ENCODE results near the gene SFXN5.

The SFXN5 gene

DNA sequence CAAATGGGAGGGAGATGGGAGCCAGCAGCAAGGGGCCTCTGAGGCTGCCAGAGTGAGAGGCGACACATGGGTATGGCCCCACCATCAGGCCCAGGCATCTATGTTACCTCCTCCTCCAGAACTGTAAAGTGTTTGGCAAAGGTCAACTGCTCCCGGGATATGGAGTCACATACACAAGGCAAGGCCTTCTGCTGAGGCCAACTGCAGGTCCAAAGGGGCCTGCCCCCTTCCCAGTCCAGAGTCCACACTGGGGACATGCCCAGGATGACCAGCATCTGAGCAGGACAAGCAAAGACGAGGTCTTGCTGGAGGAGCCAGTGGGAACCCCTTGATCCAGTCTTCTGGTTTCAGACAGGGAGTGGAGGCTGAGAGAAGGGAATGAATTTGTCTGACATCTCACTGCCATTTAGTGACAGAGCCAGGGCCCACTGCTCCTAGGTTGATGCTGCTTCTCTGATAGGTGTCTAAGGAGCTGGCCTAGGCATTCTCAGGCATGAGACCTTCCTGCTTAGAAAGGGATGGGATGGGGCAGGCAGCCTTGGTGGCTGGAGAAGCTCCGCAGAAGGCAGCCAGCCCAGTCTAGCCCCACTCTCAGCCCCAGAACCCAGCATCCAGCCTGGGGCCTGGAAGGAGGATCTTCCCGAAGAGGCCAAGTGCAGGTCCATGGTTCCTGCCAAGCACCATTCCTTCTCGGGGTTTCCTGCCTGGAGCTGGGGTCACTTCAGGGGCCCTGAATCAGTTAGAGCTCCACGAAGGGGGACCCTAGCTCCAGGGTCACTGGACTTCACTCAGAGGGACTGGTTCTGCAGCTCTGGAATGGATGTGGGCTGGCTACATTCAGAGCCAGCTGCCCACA lies 127.7 kb downstream of the SFXN5 start:
- no peak for DNase-seq (ENCODE audit: low read depth in 2 of 2)

- no peak for DNase-seq (ENCODE audit: low read depth in 2 of 2)
These were observed 128.6 kb downstream of the SFXN5 start for GRCh38 chr2:72942881-72943418.

- DNase-seq (ENCODE audit: low read depth in 2 of 2) = no peak
These were observed 129.2 kb downstream of the SFXN5 start for GRCh38 chr2:72942293-72942692.

DNA sequence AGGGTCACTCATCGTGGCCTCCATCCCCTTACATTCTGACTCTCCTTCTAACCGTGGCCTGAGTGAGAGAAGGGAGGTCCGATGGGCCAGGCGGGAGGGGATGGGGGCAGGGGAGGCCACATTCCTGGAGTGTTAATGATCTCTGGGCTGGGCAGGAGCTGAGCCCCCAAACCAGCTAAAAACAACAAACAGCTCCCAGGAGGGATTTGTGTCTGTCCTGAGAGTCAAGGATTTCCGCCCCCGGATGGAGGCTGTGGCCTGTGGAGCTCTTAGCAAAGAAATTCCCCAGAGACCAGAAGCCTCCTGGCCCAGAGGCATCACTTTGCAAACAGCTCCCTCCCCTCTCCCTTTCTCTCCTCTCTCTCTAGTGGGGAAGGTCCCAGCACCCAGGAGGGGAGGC lies 130.7 kb downstream of the SFXN5 start:
- no peak for DNase-seq (ENCODE audit: low read depth in 2 of 2)

GRCh38 chr2:72940361-72940760 lies 131.2 kb downstream of the SFXN5 start:
- DNase-seq (ENCODE audit: low read depth in 2 of 2) = no peak

DNA sequence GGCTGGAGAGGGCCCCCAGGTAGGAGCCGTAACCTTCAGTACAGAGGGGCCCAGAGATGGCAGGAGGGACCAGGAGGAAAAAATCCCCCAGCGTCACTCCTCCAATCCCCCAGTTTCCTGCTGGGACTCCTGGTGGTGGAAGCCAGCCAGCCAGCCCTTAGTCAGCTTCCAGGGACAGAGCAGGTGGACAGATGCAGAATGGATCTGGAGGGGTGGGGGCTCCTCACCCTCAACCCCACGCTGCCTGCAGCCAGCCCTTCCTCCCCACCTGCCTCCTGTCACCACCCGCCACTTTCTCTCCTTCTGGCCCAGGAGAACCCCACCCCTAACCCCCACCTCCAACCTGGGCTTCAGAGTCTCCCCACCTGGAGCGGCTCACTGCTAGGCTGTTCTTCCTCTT lies 133.1 kb downstream of the SFXN5 start:
- DNase-seq (ENCODE audit: low read depth in 2 of 2) = no peak

DNA sequence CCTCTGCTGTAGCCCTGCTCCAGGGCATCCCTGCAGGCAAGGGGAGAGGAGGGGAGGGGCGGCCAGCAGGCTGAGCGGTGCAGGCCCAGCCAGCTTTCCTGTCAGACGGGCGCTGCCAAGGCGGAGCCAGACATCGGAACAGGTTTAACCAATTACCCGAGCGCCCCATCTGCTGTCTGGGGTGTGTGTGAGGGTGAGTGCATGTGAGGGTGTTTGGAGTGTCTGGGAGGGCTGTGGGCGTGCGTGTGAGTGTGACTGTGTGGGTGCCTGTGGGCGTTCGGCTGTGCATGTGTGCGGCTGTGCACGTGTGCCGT lies 134.2 kb downstream of the SFXN5 start:
- no peak for DNase-seq (ENCODE audit: low read depth in 2 of 2)

- DNase-seq (ENCODE audit: low read depth in 2 of 2) = no peak
These were observed 134.7 kb downstream of the SFXN5 start for GRCh38 chr2:72936660-72937355.

DNA sequence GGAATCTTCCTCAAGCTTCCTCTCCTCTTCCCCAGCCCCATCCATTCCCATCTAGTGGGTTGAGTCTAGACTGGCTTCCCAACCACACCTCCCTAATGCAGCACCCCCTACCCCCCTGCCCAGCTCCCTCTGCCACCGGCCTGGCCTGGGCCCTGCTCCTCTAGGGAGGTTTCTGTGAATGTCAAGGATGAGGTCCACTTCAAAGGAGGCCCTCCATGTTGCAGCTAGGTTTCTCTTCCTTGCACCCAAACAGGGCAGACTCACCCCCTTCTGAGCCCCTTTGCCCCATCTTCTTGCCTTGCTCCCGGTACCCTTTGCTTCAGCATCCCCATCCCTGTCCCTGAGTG lies 135.9 kb downstream of the SFXN5 start:
- no peak for DNase-seq (ENCODE audit: low read depth in 2 of 2)

DNA sequence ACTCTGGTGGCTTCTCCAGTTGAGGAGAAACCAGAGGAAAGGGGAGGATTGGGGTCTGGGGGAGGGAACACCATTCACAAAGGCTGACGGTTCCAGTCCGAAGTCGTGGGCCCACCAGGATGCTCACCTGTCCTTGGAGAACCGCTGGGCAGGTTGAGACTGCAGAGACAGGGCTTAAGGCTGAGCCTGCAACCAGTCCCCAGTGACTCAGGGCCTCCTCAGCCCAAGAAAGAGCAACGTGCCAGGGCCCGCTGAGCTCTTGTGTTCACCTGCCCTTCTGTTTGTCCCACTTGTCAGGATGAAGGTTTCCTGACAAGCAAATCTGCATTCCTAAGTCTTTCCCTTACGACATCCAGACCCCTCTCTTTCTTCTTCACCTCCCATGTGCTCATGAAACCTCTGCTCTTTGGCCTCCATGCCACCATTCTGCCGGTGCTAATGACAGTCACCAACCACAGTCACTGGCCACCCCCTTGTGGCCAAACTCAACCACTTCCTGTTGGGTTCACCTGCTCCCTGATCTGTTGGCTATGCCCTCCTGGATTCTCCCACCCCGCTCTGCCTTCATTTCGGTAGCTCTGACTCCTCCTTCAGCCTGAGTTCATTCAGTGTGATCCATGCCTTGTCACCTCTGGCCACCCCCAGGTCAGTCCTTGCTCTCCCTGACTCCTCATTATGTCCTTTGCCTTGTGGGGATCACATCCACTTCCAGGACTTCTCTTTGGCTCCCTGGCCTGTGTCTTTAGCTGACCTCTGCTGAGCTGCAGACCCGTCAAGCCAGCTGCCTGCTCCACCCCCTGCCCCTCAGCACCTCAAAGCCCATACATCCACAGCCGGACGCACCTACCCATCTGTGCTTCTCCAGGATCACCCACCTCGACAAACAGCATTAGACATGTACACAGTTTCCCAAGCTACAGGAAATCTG lies 136.6 kb downstream of the SFXN5 start:
- no peak for DNase-seq (ENCODE audit: low read depth in 2 of 2)

DNA sequence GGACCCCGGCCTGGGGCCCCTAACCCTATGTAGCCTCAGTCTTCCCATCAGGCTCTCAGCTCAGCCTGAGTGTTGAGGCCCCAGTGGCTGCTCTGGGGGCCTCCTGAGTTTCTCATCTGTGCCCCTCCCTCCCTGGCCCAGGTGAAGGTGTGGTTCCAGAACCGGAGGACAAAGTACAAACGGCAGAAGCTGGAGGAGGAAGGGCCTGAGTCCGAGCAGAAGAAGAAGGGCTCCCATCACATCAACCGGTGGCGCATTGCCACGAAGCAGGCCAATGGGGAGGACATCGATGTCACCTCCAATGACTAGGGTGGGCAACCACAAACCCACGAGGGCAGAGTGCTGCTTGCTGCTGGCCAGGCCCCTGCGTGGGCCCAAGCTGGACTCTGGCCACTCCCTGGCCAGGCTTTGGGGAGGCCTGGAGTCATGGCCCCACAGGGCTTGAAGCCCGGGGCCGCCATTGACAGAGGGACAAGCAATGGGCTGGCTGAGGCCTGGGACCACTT lies 137.8 kb downstream of the SFXN5 start:
- DNase-seq (ENCODE audit: low read depth in 2 of 2) = no peak

GRCh38 chr2:72933207-72933606 lies 138.3 kb downstream of the SFXN5 start:
- DNase-seq (ENCODE audit: low read depth in 2 of 2) = no peak

- no peak for DNase-seq (ENCODE audit: low read depth in 2 of 2)
These were observed 138.7 kb downstream of the SFXN5 start for GRCh38 chr2:72932805-72933204.

DNA sequence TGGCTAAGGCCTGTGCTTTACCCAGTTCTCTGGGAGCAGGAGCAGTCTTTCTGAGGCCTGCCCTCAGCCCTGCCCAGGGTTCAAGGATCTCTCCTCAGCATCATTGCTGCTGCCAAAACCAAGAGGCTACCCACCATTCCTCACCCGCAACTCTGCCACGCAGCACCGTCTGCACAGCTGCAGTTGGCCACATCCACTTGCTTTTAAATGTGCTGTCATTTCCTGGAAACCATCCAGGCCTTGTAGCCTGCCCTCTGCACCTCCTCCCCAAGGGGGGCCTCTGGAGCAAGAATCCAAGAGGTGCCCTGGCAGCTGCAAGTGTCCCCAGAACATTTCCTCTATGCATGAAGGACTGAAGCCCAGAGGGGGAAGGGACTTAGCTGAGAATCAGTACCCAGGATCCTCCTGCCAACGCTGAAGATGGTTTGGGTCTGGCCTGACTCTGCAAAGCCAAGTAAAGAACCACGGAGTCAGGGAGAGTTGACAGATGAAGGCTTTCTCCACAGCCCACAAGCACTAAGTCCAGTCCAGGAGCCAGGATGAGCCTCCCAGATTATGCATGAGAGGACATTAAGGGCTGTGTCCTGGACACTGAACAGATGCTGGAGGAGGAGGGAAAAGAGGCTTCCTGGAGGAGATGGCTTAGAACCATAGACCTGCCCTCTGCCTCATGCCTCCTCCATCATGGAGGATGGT lies 139.3 kb downstream of the SFXN5 start:
- no peak for DNase-seq (ENCODE audit: low read depth in 2 of 2)

- DNase-seq (ENCODE audit: low read depth in 2 of 2) = no peak
These were observed 140.1 kb downstream of the SFXN5 start for GRCh38 chr2:72931280-72931910.

DNA sequence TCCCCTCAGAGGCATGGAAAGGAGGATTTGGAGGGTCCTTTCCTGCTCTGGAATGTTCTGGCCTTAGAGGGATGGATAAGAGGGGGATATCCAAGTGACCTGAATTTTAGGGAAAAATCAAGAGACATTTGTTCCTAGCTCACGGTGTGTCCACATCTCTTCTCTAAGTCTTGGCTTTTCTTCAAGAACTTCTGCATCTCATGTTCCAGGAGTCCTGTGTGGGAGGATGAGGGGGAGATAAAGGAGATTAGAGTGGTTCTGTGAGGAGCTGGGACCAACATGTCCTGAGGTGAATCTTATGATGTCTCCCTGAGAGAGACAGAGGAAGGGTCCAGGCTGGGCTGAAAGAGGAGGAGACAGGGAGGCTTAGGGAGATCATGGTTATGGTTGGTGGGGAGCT lies 142.5 kb downstream of the SFXN5 start:
- no peak for DNase-seq (ENCODE audit: low read depth in 2 of 2)

GRCh38 chr2:72927619-72928550 lies 143.6 kb downstream of the SFXN5 start:
- no peak for DNase-seq (ENCODE audit: low read depth in 2 of 2)

GRCh38 chr2:72926811-72927465 lies 144.6 kb downstream of the SFXN5 start:
- no peak for DNase-seq (ENCODE audit: low read depth in 2 of 2)

DNA sequence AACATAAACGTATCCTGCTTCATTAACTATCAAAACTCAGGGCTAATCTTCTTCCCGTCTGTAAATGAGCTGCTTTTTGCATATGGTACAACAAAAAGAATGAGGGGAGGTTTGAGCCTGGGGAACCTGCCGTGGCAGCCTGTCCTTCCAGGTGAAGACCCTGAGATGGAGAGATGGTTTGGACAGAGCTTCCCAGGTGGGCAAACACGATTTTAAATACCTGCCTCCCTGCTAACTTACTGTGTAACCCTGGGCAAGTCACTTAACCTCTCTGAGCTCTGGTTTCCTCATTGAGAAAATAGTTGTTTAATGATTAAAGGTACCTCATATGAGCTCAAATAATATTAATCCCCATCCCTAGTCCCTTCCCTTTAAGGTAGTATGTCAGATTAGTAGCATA lies 145.1 kb downstream of the SFXN5 start:
- no peak for DNase-seq (ENCODE audit: low read depth in 2 of 2)
